Neuronal stem cell (in vitro differentiated cells): Measurements from ENCODE around the gene OTUD7B.

Source experiments
- DNase-seq: peaks from one replicate; pipeline ENCODE4 v3.0.0-alpha.2; 2013; ENCODE audit warnings: low spot score
- H2AFZ ChIP-seq: one replicate; pipeline ENCODE4 v1.6.1; 2013; ENCODE audit warnings: mild to moderate bottlenecking, low read length, inconsistent platforms
- H2AK5ac ChIP-seq: 2 replicates; pipeline ENCODE4 v1.6.1; 2013; ENCODE audit warnings: low read depth, mild to moderate bottlenecking, inconsistent platforms, low read length, moderate library complexity, mixed read lengths
- H2BK120ac ChIP-seq: 2 replicates; pipeline ENCODE4 v1.6.1; 2013; ENCODE audit warnings: low read depth, mild to moderate bottlenecking, inconsistent platforms, low read length, moderate library complexity, mixed read lengths
- H2BK12ac ChIP-seq: one replicate; pipeline ENCODE4 v1.6.1; 2013; ENCODE audit warnings: low read length, inconsistent platforms
- H2BK15ac ChIP-seq: 2 replicates; pipeline ENCODE4 v1.6.1; 2013; ENCODE audit warnings: mild to moderate bottlenecking, low read length, inconsistent platforms, mixed read lengths
- H2BK5ac ChIP-seq: one replicate; pipeline ENCODE4 v1.6.1; 2013; ENCODE audit warnings: inconsistent platforms, mild to moderate bottlenecking, low read length, moderate library complexity
- H3K14ac ChIP-seq: one replicate; pipeline ENCODE4 v1.6.1; 2013; ENCODE audit warnings: low read length, inconsistent platforms
- H3K18ac ChIP-seq: 2 replicates; pipeline ENCODE4 v1.6.1; 2013; ENCODE audit warnings: low read length, inconsistent platforms
- H3K23ac ChIP-seq: 2 replicates; pipeline ENCODE4 v1.6.1; 2013; ENCODE audit warnings: low read depth, mild to moderate bottlenecking, mixed read lengths, low read length, inconsistent platforms; ENCODE audit not compliant: poor library complexity
- H3K27ac ChIP-seq: replicated peaks from 3 replicates; pipeline ENCODE4 v1.5.1; 2013; ENCODE audit warnings: low read length, inconsistent platforms
- H3K27me3 ChIP-seq, 3 experiments: 2 replicates each; pipeline ENCODE4 v1.6.1; 2013; ENCODE audit warnings: low read length in 3 of 3, mild to moderate bottlenecking in 2 of 3, inconsistent platforms in 1 of 3, low read depth in 1 of 3, mixed read lengths in 1 of 3, moderate library complexity in 1 of 3; ENCODE audit not compliant: control insufficient read depth in 3 of 3, insufficient read depth in 3 of 3
- H3K36me3 ChIP-seq, 2 donors: replicated peaks in 1 of 2; 2 replicates each; pipeline ENCODE4 v1.6.1; 2013; ENCODE audit warnings: low read length in 2 of 2; ENCODE audit not compliant: control insufficient read depth in 2 of 2, insufficient read depth in 2 of 2
- H3K4ac ChIP-seq: 2 replicates; pipeline ENCODE4 v1.6.1; 2013; ENCODE audit warnings: inconsistent platforms, mild to moderate bottlenecking, low read length, moderate library complexity
- H3K4me1 ChIP-seq, 2 donors: 1 replicate in 1 of 2; 2 replicates in 1 of 2; pipeline ENCODE4 v1.6.1; 2013; ENCODE audit warnings: low read length in 2 of 2, low read depth in 1 of 2; ENCODE audit not compliant: control insufficient read depth in 2 of 2, insufficient read depth in 1 of 2
- H3K4me2 ChIP-seq: one replicate; pipeline ENCODE4 v1.6.1; 2013; ENCODE audit warnings: mild to moderate bottlenecking, low read length, inconsistent platforms; ENCODE audit not compliant: insufficient read depth, poor library complexity, severe bottlenecking
- H3K4me3 ChIP-seq, 2 donors: 2 replicates each; pipeline ENCODE4 v1.5.1; 2013; ENCODE audit warnings: low read length in 2 of 2, mild to moderate bottlenecking in 2 of 2, inconsistent platforms in 1 of 2, moderate library complexity in 1 of 2
- H3K79me1 ChIP-seq: one replicate; pipeline ENCODE4 v1.6.1; 2013; ENCODE audit warnings: low read depth, mild to moderate bottlenecking, inconsistent platforms, low read length, moderate library complexity
- H3K9ac ChIP-seq: one replicate; pipeline ENCODE4 v1.6.1; 2013; ENCODE audit warnings: mild to moderate bottlenecking, low read depth, low read length, inconsistent platforms; ENCODE audit not compliant: poor library complexity
- H3K9me3 ChIP-seq, 2 donors: replicated peaks in 1 of 2; 2 replicates each; pipeline versions ENCODE3 to v1.6.1; 2013; ENCODE audit warnings: low read length in 2 of 2, mild to moderate bottlenecking in 2 of 2, inconsistent platforms in 1 of 2, low read depth in 1 of 2, mixed read lengths in 1 of 2, moderate library complexity in 1 of 2; ENCODE audit not compliant: control insufficient read depth in 2 of 2, insufficient read depth in 1 of 2
- H4K8ac ChIP-seq: one replicate; pipeline ENCODE4 v1.6.1; 2013; ENCODE audit warnings: low read depth, mild to moderate bottlenecking, inconsistent platforms, low read length, moderate library complexity
- H4K91ac ChIP-seq: one replicate; pipeline ENCODE4 v1.6.1; 2013; ENCODE audit warnings: low read length, low read depth, mild to moderate bottlenecking, inconsistent platforms; ENCODE audit not compliant: poor library complexity
- WGBS, 2 donors: extraction: QIAGEN DNeasy Blood & Tissue Kit; methylation state at CpG; one replicate each; pipeline ENCODE4 v1.1.7; 2013; ENCODE audit warnings: missing lambda C conversion rate in 2 of 2, mixed read lengths in 1 of 2; ENCODE audit not compliant: insufficient read length in 2 of 2, insufficient replicate concordance in 1 of 2; ENCODE audit errors: extremely low coverage in 2 of 2; 5-methylcytosine and 5-hydroxymethylcytosine counted together

OTUD7B gene

DNA sequence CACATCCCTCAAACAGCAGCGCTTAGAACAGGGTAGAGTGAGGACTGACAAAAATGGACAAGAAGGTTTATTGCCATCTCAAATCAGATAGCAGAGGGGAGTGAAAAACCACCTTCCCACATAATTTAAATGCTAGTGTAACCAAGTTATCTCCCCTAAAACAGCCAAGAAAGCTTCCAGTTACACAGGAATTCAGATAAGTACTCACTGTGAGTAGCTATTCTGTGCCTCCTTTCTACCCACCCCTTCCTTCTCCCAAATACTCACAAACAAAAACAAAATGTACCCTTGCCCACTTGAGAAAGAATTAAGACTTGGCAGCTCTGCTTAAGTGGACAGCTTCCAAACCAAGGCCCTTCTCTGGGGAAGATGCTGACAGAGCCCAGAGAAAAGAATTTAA is 9.1 kb downstream of the OTUD7B start:
- Histone ChIP-seq H3K27ac (no peak overlapping the region), H4K8ac (no peak overlapping the region), H2BK12ac (no peak overlapping the region), H2AFZ (no peak overlapping the region), H3K9me3 (no peaks in the 10 kb centered on the region), H3K4me3 (no peak overlapping the region), H3K14ac (no peak overlapping the region), H2AK5ac (no peak overlapping the region), H3K27me3 (no peaks in the 10 kb centered on the region), H2BK15ac (no peak overlapping the region), H3K4me2 (no peak overlapping the region), H3K79me1 (no peaks in the 10 kb centered on the region), H2BK5ac (no peak overlapping the region), H3K4ac (no peak overlapping the region), H2BK120ac (no peak overlapping the region), H4K91ac (no peak overlapping the region), H3K4me1 (no peaks in the 10 kb centered on the region), H3K36me3 (peaks cover 1 to 83% of the 10 kb centered on the region in 2 donors), H3K9ac (no peak overlapping the region), H3K18ac (no peak overlapping the region), H3K23ac (no peak overlapping the region)
- no peak for DNase-seq
- whole genome bisulfite sequencing, 2 donors = no CpG with 5 or more reads among the region's 1 CpG

DNA sequence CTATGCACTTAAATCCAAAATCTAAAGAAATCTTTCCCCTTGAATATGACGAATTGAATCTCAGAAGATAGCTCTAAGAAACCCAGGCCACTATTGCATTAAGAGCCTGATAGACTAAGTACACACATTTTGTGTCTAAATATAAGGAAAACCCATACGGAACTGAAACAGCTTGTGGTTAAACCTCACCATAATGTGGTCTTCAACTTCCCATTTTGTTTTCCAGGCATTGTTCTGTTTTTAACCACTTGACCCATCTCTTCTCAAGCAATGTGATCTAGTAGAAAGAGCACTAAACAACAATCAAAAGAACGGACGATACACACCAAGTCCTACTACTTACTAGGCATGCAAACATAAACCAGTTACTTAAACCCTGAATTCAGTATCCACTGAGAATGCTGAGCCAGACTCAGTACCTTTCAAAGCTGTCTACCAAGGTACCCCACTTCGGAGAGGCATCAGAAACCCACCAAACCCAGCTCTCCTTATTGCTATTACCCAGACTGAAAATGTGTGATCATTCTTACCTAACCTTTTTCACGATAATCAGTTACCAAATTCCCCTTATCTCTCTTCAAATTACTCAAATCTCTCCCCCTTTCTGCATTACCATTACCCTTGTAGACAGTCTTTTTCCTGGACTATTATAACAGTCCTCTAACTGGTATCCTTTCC is 12.8 kb downstream of the OTUD7B start:
- H3K9me3 ChIP-seq = no peaks in the 10 kb centered on the region
- no peak overlapping the region for H2AK5ac ChIP-seq
- H2AFZ ChIP-seq = no peak overlapping the region
- H3K23ac ChIP-seq = no peak overlapping the region
- peaks cover 0 to 71% of the 10 kb centered on the region in 2 donors for H3K36me3 ChIP-seq
- no peak overlapping the region for H4K8ac ChIP-seq
- no peak overlapping the region for H3K14ac ChIP-seq
- H2BK15ac ChIP-seq = no peak overlapping the region
- no peak overlapping the region for H3K27ac ChIP-seq
- H3K27me3 ChIP-seq = no peaks in the 10 kb centered on the region
- H3K4ac ChIP-seq = no peak overlapping the region
- no peak for DNase-seq
- no peak overlapping the region for H2BK120ac ChIP-seq
- no peak overlapping the region for H4K91ac ChIP-seq
- no peak overlapping the region for H3K18ac ChIP-seq
- H2BK12ac ChIP-seq = no peak overlapping the region
- H3K4me3 ChIP-seq = no peak overlapping the region
- no peak overlapping the region for H2BK5ac ChIP-seq
- H3K9ac ChIP-seq = no peak overlapping the region
- H3K4me2 ChIP-seq = no peak overlapping the region
- whole genome bisulfite sequencing, 2 donors = 100% methylated on average over 1 of the region's 6 CpGs
- peaks cover 0 to 3% of the 10 kb centered on the region in 2 donors for H3K4me1 ChIP-seq
- no peaks in the 10 kb centered on the region for H3K79me1 ChIP-seq

- no peak overlapping the region for H4K91ac ChIP-seq
- no peak overlapping the region for H4K8ac ChIP-seq
- no peaks in the 10 kb centered on the region for H3K79me1 ChIP-seq
- no peak for DNase-seq
- H3K4ac ChIP-seq = no peak overlapping the region
- no peak overlapping the region for H2AK5ac ChIP-seq
- no peak overlapping the region for H3K4me2 ChIP-seq
- WGBS, 2 donors = no CpG with 5 or more reads among the region's 2 CpGs
- H3K14ac ChIP-seq = no peak overlapping the region
- no peaks in the 10 kb centered on the region for H3K9me3 ChIP-seq
- peak overlapping the region; percentile 11 for H3K27ac ChIP-seq
- H2BK15ac ChIP-seq = no peak overlapping the region
- H3K4me1 ChIP-seq = peaks cover 0 to 3% of the 10 kb centered on the region in 2 donors
- H2BK12ac ChIP-seq = no peak overlapping the region
- H3K9ac ChIP-seq = no peak overlapping the region
- H3K4me3 ChIP-seq = no peak overlapping the region
- H2BK5ac ChIP-seq = no peak overlapping the region
- H3K23ac ChIP-seq = no peak overlapping the region
- H3K36me3 ChIP-seq = peaks cover 0 to 61% of the 10 kb centered on the region in 2 donors
- no peak overlapping the region for H3K18ac ChIP-seq
- no peaks in the 10 kb centered on the region for H3K27me3 ChIP-seq
- no peak overlapping the region for H2BK120ac ChIP-seq
- no peak overlapping the region for H2AFZ ChIP-seq
Measured at GRCh38 chr1:149995927-149996326, 14.6 kb downstream of the OTUD7B start.

DNA sequence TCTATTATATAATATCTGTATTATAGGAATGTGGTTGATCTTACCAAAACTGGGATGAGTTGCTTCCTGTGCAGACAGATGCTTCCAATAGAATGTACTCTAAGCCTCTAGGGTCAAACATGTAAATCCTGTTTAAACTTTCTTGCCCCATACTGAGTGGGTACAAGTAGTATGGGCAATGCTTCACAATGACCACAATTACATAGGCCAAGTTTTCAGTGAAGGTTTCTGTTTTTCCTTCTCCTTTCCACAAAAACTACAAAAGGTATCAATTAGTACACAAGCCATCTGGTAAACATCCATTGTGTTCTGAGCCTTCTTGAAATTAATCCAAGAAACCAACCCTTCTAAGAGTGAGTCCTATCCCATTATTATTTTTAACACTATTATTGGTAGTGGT is 16.8 kb downstream of the OTUD7B start:
- Histone ChIP-seq H4K8ac (no peak overlapping the region), H3K27ac (no peak overlapping the region), H3K23ac (no peak overlapping the region), H3K4me2 (no peak overlapping the region), H2AK5ac (no peak overlapping the region), H3K79me1 (no peaks in the 10 kb centered on the region), H3K36me3 (peaks cover 0 to 48% of the 10 kb centered on the region in 2 donors), H2AFZ (no peak overlapping the region), H2BK15ac (no peak overlapping the region), H3K4me3 (no peak overlapping the region), H4K91ac (no peak overlapping the region), H3K27me3 (no peaks in the 10 kb centered on the region), H2BK5ac (no peak overlapping the region), H2BK120ac (no peak overlapping the region), H3K4ac (no peak overlapping the region), H3K9ac (no peak overlapping the region), H3K9me3 (no peaks in the 10 kb centered on the region), H2BK12ac (no peak overlapping the region), H3K18ac (no peak overlapping the region), H3K4me1 (peaks cover 0 to 3% of the 10 kb centered on the region in 2 donors), H3K14ac (no peak overlapping the region)
- no peak for DNase-seq
